CD4-positive, CD25-positive, alpha-beta regulatory T cell (primary cell): ENCODE data around the gene KRT31. TPM values are rescaled to one million over a fixed set of nuclear protein-coding genes. Genes with fewer than 3 reads are reported as not detected.
"Not testable (repeated sequence)": the region's sequence is repeated elsewhere in the genome, so short reads cannot be mapped to it uniquely, and the experiment has no call there.

Experiments
- ATAC-seq, 2 donors: fragments of 150-1000 bp; cut with Tn5 transposase; one replicate each; pipeline ENCODE4 v1.10.0; 2021; ENCODE audit warnings: low read depth in 2 of 2, moderate number of reproducible peaks in 2 of 2, moderate library complexity in 1 of 2
- DNase-seq, 3 donors: peaks; one replicate each; pipeline versions ENCODE4 v3.0.0 to v3.0.0-alpha.2; 2012 to 2022; ENCODE audit warnings: mixed read lengths in 1 of 3
- H3K27ac ChIP-seq: one replicate; pipeline ENCODE4 v1.7.0; 2013; ENCODE audit warnings: mild to moderate bottlenecking, low read length; ENCODE audit not compliant: insufficient read depth, poor library complexity, severe bottlenecking
- H3K27me3 ChIP-seq: one replicate; pipeline ENCODE4 v1.7.0; 2013; ENCODE audit warnings: low read length; ENCODE audit not compliant: control insufficient read depth, insufficient read depth
- H3K36me3 ChIP-seq: one replicate; pipeline ENCODE4 v1.7.0; 2013; ENCODE audit warnings: mild to moderate bottlenecking, low read length, moderate library complexity; ENCODE audit not compliant: control insufficient read depth, insufficient read depth
- H3K4me1 ChIP-seq: 2 replicates; pipeline ENCODE4 v1.7.0; 2013; ENCODE audit warnings: mild to moderate bottlenecking, low read length; ENCODE audit not compliant: insufficient read depth, control insufficient read depth, poor library complexity, severe bottlenecking
- H3K4me3 ChIP-seq: one replicate; pipeline ENCODE4 v1.7.0; 2013; ENCODE audit warnings: low read depth, mild to moderate bottlenecking, low read length, moderate library complexity
- H3K9me3 ChIP-seq, 2 experiments: 1 replicate in 1 of 2; 2 replicates in 1 of 2; pipeline ENCODE4 v1.7.0; 2013; ENCODE audit warnings: low read length in 2 of 2, mild to moderate bottlenecking in 1 of 2, moderate library complexity in 1 of 2; ENCODE audit not compliant: control insufficient read depth in 2 of 2
- H3K27ac Mint-ChIP-seq, 3 donors: one replicate each; pipeline ENCODE4 v1.8.0; 2020 to 2022; ENCODE audit warnings: mild to moderate bottlenecking in 3 of 3, mixed read lengths in 3 of 3, moderate library complexity in 2 of 3
- H3K27me3 Mint-ChIP-seq: one replicate; pipeline ENCODE4 v1.8.0; 2022; ENCODE audit warnings: mild to moderate bottlenecking, mixed read lengths
- H3K36me3 Mint-ChIP-seq: one replicate; pipeline ENCODE4 v1.8.0; 2020; ENCODE audit warnings: mixed read lengths
- H3K4me1 Mint-ChIP-seq, 4 donors: one replicate each; pipeline ENCODE4 v1.8.0; 2020 to 2022; ENCODE audit warnings: mixed read lengths in 4 of 4, mild to moderate bottlenecking in 1 of 4
- H3K4me3 Mint-ChIP-seq, 4 donors: one replicate each; pipeline ENCODE4 v1.8.0; 2020 to 2022; ENCODE audit warnings: mild to moderate bottlenecking in 4 of 4, mixed read lengths in 4 of 4, moderate library complexity in 3 of 4
- H3K9me3 Mint-ChIP-seq, 7 donors: one replicate each; pipeline ENCODE4 v1.8.0; 2020 to 2022; ENCODE audit warnings: mixed read lengths in 7 of 7, mild to moderate bottlenecking in 3 of 7, moderate library complexity in 2 of 7
- polyA plus RNA-seq, 4 donors: library from polyadenylated mRNA; unstranded; fragments of 300-500 nt; fragmentation: Illumina TruSeq; gene quantifications; one replicate each; pipeline ENCODE4 v1.2.3, GENCODE V29; 2021
- total RNA-seq: library from RNA; stranded (reverse); gene quantifications from one replicate; pipeline ENCODE4 v1.2.3, GENCODE V29; 2022

The KRT31 gene
- total and polyA plus RNA-seq, 5 donors from 2014 or later = not detected

DNA sequence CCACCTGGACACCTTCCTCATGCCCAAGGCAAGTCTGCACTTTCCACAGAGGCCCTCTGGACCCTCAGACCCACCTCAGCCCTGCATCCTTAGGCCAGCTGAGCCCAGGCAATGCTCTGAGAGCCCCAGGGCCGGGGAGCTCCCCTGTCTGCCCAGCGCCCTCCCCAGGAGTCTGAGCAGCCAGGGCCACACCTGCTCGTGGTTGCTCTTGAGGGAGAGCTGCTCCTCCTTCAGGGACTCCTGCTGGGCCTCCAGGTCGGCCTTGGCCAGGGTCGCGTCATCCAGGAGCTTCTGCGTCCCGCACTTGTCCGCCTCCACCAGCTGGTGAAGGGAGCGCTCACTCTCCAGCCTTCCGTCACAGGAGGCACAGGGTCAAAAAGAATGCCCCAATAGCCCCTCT is 25.2 kb upstream of the KRT31 start:
- not testable (repeated sequence) for H3K36me3 ChIP-seq, H3K4me3 Mint-ChIP-seq, H3K27ac Mint-ChIP-seq, H3K9me3 ChIP-seq, H3K4me1 Mint-ChIP-seq, H3K36me3 Mint-ChIP-seq, H3K4me3 ChIP-seq, H3K4me1 ChIP-seq, H3K9me3 Mint-ChIP-seq, DNase-seq, H3K27ac ChIP-seq, H3K27me3 ChIP-seq, ATAC-seq
- H3K27me3 Mint-ChIP-seq = peaks cover 14% of the 10 kb centered on the region

- Mint-ChIP-seq H3K4me1 (peaks cover 0 to 7% (median 3%) of the 10 kb centered on the region in 4 donors), H3K27ac (peak overlapping the region in 1 of 3 donors; percentile 54), H3K9me3 (peaks cover 0 to 1% (median 0%) of the 10 kb centered on the region in 7 donors), H3K36me3 (no peaks in the 10 kb centered on the region), H3K27me3 (peaks cover 6% of the 10 kb centered on the region), H3K4me3 (no peak overlapping the region)
- Histone ChIP-seq H3K27me3 (no peaks in the 10 kb centered on the region), H3K9me3 (no peaks in the 10 kb centered on the region), H3K36me3 (no peaks in the 10 kb centered on the region), H3K4me1 (no peaks in the 10 kb centered on the region), H3K27ac (no peak overlapping the region), H3K4me3 (no peak overlapping the region)
- ATAC-seq (no peak), DNase-seq (no peak)
Observed at GRCh38 chr17:41421617-41422016, 24.2 kb upstream of the KRT31 start.

- peaks cover 0 to 7% (median 3%) of the 10 kb centered on the region in 4 donors for H3K4me1 Mint-ChIP-seq
- no peaks in the 10 kb centered on the region for H3K36me3 Mint-ChIP-seq
- H3K4me3 Mint-ChIP-seq = no peak overlapping the region
- DNase-seq (no peak), ATAC-seq (no peak)
- H3K9me3 ChIP-seq = no peaks in the 10 kb centered on the region
- H3K27me3 ChIP-seq = no peaks in the 10 kb centered on the region
- peak overlapping the region in 1 of 3 donors; percentile 54 for H3K27ac Mint-ChIP-seq
- peaks cover 0 to 1% (median 0%) of the 10 kb centered on the region in 7 donors for H3K9me3 Mint-ChIP-seq
- H3K27ac ChIP-seq = no peak overlapping the region
- H3K4me3 ChIP-seq = no peak overlapping the region
- no peaks in the 10 kb centered on the region for H3K4me1 ChIP-seq
- H3K27me3 Mint-ChIP-seq = peaks cover 6% of the 10 kb centered on the region
- H3K36me3 ChIP-seq = no peaks in the 10 kb centered on the region
Observed at GRCh38 chr17:41421116-41421515, 23.7 kb upstream of the KRT31 start.

DNA sequence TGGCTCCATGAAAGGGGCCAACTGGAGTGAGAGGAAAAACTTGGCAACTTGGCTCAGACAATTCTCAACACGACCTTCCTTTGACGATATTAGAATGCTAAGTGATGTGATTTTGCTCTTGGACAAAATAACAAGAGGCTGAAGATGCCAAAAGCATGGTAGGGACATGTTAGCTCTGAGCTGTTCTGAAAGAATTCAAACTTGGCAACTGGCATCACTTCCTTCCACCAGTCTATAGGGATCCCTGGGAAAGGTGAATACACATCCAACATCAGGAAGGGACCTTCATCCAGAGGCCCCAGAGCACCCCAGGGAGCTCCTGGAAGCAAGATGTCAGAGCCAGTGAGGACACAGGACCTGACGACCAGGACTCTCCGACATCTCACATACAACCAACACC is 22.7 kb upstream of the KRT31 start:
- Histone ChIP-seq H3K27me3 (no peaks in the 10 kb centered on the region), H3K27ac (no peak overlapping the region), H3K4me3 (no peak overlapping the region), H3K36me3 (no peaks in the 10 kb centered on the region), H3K4me1 (no peaks in the 10 kb centered on the region), H3K9me3 (no peaks in the 10 kb centered on the region)
- DNase-seq (no peak), ATAC-seq (no peak)
- H3K27ac Mint-ChIP-seq = no peak overlapping the region
- no peaks in the 10 kb centered on the region for H3K36me3 Mint-ChIP-seq
- peaks cover 6% of the 10 kb centered on the region for H3K27me3 Mint-ChIP-seq
- no peak overlapping the region for H3K4me3 Mint-ChIP-seq
- peaks cover 0 to 1% (median 0%) of the 10 kb centered on the region in 7 donors for H3K9me3 Mint-ChIP-seq
- peaks cover 0 to 7% (median 3%) of the 10 kb centered on the region in 4 donors for H3K4me1 Mint-ChIP-seq

GRCh38 chr17:41419716-41420115 is 22.3 kb upstream of the KRT31 start:
- no peaks in the 10 kb centered on the region for H3K36me3 ChIP-seq
- no peaks in the 10 kb centered on the region for H3K36me3 Mint-ChIP-seq
- H3K4me3 Mint-ChIP-seq = no peak overlapping the region
- H3K4me1 Mint-ChIP-seq = peaks cover 0 to 7% (median 3%) of the 10 kb centered on the region in 4 donors
- peaks cover 0 to 1% (median 0%) of the 10 kb centered on the region in 7 donors for H3K9me3 Mint-ChIP-seq
- H3K27me3 ChIP-seq = no peaks in the 10 kb centered on the region
- peaks cover 6% of the 10 kb centered on the region for H3K27me3 Mint-ChIP-seq
- H3K4me1 ChIP-seq = no peaks in the 10 kb centered on the region
- DNase-seq (no peak), ATAC-seq (no peak)
- no peaks in the 10 kb centered on the region for H3K9me3 ChIP-seq
- no peak overlapping the region for H3K27ac ChIP-seq
- no peak overlapping the region for H3K27ac Mint-ChIP-seq
- no peak overlapping the region for H3K4me3 ChIP-seq

DNA sequence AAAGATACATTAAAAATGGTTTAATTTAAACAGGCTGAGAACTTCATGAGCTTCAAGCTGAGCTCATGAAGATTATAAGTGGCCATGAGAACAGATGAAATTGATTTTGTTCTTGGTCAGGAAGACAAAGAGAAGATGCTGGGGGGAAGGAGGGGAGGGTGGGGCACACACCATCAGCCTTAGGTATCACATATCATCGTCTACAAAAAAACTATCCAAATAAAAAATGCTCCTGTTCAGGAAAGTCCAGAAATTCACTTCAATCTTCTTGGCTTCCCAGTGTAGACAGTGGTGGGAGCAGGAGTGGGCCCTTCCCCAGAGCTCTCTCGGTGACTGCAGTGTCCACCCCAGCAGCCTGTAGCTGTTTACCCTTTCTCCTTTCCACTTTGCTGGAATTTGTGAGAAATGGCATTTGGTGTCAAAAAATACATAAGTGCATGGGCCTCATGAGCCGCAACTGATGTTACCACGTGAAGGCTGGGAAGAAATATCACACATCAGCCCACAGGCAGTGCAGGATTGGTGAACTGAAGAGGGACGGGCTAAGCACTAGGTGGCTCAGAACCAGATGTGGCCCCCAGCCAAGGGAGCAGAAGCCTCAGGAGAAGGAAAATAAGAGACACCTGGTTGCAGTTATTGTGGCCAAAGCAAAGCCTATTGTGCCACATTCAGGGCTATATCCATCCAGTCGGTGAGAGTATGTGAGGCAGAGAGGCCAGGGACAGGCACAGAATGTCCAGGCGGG is 20.9 kb upstream of the KRT31 start:
- Mint-ChIP-seq H3K27me3 (peaks cover 5% of the 10 kb centered on the region), H3K9me3 (peaks cover 0 to 1% (median 0%) of the 10 kb centered on the region in 7 donors), H3K27ac (no peak overlapping the region), H3K4me3 (no peak overlapping the region), H3K36me3 (no peaks in the 10 kb centered on the region), H3K4me1 (peaks cover 0 to 7% (median 3%) of the 10 kb centered on the region in 4 donors)
- no peak for ATAC-seq
- no peaks in the 10 kb centered on the region for H3K36me3 ChIP-seq
- no peaks in the 10 kb centered on the region for H3K27me3 ChIP-seq
- no peaks in the 10 kb centered on the region for H3K9me3 ChIP-seq
- H3K4me1 ChIP-seq = no peaks in the 10 kb centered on the region
- DNase-seq = no peak
- no peak overlapping the region for H3K27ac ChIP-seq
- H3K4me3 ChIP-seq = no peak overlapping the region

DNA sequence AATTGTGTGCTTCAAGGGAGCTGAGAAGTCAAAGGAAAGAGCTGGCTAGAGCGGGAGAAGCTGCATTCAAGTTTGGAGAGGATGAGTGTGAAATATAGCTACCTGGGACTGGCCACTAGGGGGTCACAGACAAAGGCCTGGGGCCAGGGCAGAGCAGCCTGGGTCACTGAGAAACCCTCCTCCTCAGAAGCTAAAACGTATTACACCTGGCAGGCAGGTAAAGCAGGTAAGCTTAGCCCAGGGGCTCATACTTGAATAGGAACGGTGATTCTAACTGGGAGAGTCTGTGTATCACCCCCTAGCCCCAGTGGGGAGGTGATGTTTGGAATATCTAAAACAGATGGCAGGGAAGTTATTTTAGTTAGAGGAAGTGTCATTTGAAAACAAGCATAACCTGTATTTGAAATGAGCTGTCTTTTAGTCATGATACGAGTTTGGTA is 20.2 kb upstream of the KRT31 start:
- no peak overlapping the region for H3K4me3 ChIP-seq
- Mint-ChIP-seq H3K9me3 (peaks cover 0 to 1% (median 0%) of the 10 kb centered on the region in 7 donors), H3K4me3 (no peak overlapping the region), H3K36me3 (no peaks in the 10 kb centered on the region), H3K4me1 (peaks cover 0 to 7% (median 3%) of the 10 kb centered on the region in 4 donors), H3K27ac (no peak overlapping the region), H3K27me3 (peaks cover 5% of the 10 kb centered on the region)
- DNase-seq (no peak), ATAC-seq (no peak)
- no peaks in the 10 kb centered on the region for H3K27me3 ChIP-seq
- no peak overlapping the region for H3K27ac ChIP-seq
- no peaks in the 10 kb centered on the region for H3K36me3 ChIP-seq
- H3K9me3 ChIP-seq = no peaks in the 10 kb centered on the region
- H3K4me1 ChIP-seq = no peaks in the 10 kb centered on the region

DNA sequence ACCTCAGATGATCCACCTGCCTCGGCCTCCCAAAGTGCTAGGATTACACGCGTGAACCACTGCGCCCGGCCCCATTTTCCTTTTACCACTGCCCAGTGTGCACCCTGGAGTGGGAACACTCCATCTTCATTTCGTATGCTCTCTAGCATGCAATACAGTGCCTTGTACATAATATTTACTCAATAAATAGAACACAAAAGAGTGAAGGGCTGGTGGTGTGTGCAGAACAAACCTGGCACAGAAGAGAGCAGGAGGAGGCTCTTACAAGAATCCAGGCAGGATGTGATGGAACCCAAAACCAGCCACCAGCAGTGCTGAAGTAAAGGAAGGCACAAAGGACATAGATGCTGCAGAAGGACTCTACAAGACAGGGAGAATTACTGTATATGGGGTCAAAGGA is 19.7 kb upstream of the KRT31 start:
- no peak overlapping the region for H3K27ac ChIP-seq
- no peaks in the 10 kb centered on the region for H3K9me3 ChIP-seq
- no peak overlapping the region for H3K4me3 ChIP-seq
- H3K27ac Mint-ChIP-seq = no peak overlapping the region
- H3K27me3 ChIP-seq = no peaks in the 10 kb centered on the region
- no peaks in the 10 kb centered on the region for H3K4me1 ChIP-seq
- H3K9me3 Mint-ChIP-seq = peaks cover 0 to 1% (median 0%) of the 10 kb centered on the region in 7 donors
- DNase-seq = no peak
- ATAC-seq = no peak
- H3K4me1 Mint-ChIP-seq = peaks cover 0 to 7% (median 3%) of the 10 kb centered on the region in 4 donors
- H3K36me3 ChIP-seq = no peaks in the 10 kb centered on the region
- no peak overlapping the region for H3K4me3 Mint-ChIP-seq
- peaks cover 5% of the 10 kb centered on the region for H3K27me3 Mint-ChIP-seq
- no peaks in the 10 kb centered on the region for H3K36me3 Mint-ChIP-seq
